ENCODE results near the gene DCAKD. TPM values are rescaled to one million over a fixed set of nuclear protein-coding genes. Genes with fewer than 3 reads are reported as not detected.

The DCAKD gene, protein sequence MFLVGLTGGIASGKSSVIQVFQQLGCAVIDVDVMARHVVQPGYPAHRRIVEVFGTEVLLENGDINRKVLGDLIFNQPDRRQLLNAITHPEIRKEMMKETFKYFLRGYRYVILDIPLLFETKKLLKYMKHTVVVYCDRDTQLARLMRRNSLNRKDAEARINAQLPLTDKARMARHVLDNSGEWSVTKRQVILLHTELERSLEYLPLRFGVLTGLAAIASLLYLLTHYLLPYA
- 46.9 TPM for polyA plus RNA-seq (2013, experiment 1 of 2; ENCODE audit: insufficient read length)
- polyA plus RNA-seq (2013, experiment 2 of 2; ENCODE audit: insufficient read length), result 42.9 TPM

- peak; percentile 98 for DNase-seq
These were observed at the start of gene DCAKD for GRCh38 chr17:45051060-45051719. DCAKD (minus strand) TSS chr17:45051632; CDS start chr17:45034885, 16,747 bp downstream.

GRCh38 chr17:45098869-45099616 lies 47.6 kb upstream of the DCAKD start:
- peak; percentile 71 for DNase-seq

DNA sequence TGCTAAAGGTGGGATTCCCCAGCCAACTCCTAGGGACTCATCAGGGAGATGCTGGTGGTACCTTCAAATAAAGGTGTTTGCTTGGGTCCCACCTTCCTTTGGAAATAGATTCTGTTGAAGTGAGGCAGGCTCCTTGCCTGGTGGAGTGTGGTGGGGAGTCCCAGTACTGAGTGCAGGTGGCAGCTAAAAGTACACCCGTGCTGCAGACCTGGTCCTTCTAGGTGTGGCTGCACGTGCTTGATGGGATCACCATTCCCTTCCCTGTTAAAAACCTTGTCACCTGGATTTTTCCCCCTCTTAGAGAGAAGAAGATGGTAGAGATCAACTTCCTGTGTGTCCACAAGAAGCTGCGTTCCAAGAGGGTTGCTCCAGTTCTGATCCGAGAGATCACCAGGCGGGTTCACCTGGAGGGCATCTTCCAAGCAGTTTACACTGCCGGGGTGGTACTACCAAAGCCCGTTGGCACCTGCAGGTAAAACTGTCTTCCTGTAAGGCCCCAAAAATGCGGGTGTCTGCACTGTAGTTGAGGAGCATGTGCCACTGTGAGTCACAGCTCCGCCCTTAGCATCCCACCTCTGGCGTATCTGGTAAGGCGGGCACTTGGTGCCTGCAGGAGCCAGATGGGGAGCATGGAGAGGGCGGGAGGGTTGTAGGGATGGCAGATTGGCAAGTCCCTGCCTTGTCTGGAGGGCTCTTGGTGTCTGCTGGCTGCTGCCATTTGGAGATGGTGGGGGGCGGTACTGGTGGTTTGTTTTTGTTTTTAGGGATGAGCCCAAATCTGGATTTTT lies 46.8 kb upstream of the DCAKD start:
- no peak for DNase-seq

DNA sequence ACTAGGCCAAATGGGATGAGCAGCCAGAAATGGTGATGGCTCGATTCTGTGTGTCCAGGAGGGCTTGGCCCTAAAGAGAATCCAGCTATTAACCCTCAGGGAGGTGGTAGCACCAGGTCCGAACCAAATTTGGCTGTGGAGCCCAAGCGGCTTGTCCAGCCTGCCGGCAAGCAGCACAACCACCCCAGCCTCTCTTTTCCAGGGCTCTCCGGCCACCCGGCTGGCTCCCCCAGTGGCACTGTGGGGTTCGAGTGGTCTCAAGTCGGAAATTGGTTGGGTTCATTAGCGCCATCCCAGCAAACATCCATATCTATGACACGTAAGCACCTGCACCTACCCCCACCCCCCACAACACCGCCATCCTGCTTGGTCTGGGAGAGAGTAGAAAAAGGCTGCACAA lies 45.5 kb upstream of the DCAKD start:
- no peak for DNase-seq

GRCh38 chr17:45096141-45096540 lies 44.7 kb upstream of the DCAKD start:
- peak; percentile 30 for DNase-seq

DNA sequence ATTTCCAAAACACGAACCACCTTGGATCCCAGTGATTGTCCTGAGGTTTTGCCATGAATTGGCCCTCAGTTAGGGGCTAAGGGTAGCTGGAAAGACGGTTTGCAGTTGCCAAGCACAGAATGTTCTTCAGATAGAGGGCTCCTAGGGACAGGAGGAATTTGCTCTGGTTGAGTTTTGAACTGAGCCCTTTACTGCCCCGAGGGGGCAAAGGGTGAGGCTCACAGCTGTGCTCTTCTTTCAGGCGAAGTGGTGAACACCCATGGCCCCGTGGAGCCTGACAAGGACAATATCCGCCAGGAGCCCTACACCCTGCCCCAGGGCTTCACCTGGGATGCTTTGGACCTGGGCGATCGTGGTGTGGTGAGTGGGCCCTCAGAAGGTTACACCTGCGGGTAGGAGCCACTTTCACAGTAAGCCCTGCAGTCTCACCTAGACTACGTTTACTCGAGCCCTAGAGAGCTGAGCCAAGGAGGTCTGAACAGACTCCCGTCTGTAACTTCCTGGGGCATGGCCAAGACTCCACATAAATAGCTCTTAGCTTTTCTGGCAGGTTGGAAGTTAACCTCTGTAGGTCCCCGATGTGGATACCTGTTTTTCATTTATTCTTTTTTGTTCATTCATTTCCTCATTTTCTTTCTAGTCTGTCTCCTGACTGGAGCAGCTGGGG lies 42.1 kb upstream of the DCAKD start:
- DNase-seq, result no peak

- DNase-seq, result peak; percentile 98
These were observed 41.5 kb upstream of the DCAKD start for GRCh38 chr17:45092911-45093430.

DNA sequence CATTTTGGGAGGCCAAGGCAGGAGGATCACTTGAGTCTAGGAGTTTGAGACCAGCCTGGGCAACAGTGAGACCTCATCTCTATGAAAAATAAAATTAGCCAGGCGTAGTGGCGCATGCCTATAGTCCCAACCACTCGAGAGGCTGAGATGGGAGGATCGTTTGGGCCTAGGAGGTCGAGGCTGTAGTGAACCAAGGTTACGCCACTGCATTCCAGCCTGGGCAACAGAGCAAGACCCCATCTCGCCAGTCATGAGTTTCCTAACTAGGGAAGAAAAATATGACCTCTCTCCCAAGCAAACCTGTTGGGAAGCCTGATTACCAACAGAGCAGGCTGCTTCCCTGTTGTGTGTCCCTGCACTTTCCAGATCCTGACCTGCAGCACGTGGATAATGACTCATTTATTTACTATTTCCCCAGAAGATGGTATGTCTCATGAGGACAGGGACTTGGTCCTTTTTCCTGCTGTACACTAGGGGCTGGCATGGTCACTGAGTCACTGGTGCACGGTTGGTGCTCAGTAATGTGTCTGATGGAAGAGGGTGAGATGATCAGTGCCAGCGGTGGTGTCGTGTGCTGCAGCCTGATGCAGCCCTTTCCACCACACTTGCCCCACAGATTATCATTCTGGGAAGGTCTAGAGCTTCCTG lies 40.5 kb upstream of the DCAKD start:
- DNase-seq, result no peak

- DNase-seq, result no peak
These were observed 39.3 kb upstream of the DCAKD start for GRCh38 chr17:45090711-45091110.

DNA sequence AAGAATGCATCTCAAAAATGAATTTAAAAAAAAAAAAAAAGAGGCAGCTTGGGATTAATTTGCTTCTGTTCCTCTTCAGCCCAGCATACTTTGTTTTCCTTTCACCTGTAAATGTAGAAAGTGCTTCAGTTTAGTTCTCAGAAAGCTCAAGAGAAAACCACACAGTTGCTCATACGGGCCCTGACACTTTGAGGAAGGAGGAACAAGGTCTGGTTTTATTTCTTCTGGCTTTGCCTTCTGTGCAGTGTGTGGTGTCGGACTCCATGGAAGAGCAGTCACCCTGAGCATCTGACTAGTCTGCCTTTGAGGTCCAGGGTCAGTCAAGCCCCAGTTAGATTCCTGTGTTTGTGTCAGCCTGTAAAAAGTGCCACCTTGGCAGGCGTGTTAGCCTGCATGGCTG lies 37.3 kb upstream of the DCAKD start:
- DNase-seq, result no peak

DNA sequence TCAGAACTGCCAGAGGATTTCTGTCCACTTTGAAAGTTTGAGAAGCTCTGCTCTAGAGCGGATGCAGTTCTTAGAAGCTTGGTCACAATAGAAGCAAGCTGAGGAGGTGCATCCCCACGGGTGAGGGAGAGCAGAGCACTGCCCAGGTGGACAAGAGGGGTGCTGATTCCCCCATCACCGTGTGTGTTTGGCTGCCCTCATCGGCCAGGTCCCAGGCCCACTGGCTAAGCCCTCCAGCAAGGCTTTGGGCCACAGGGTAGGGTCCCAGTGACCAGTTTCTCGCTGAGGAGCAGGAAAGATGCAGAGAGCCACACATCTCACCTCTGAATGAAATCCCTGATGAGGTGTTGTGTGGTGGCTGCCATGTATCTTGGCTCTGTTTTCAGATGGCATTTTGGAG lies 36.5 kb upstream of the DCAKD start:
- DNase-seq, result no peak

DNA sequence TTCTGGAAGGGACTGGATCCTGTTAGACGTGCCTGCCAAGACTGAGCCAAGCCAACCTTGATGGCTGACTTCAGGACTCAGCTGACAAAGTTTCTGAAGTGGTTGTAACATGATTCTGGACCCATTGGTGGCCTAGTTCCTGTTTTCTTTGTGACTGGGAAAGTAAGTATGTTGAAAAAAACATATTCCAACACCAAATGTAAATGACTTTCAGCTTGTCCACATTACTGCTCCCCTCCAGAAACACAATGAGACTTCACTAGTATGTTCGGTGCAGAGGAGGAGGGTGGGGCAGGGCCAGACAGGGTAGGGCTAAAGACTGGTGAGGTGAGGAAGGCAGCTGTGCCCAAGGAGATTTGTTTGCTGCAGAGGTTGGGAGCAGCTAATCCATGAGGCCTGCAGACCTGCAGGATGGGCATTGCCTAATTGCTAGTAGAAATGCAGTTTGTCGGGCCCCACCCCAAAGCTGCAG lies 36.1 kb upstream of the DCAKD start:
- DNase-seq, result no peak

DNA sequence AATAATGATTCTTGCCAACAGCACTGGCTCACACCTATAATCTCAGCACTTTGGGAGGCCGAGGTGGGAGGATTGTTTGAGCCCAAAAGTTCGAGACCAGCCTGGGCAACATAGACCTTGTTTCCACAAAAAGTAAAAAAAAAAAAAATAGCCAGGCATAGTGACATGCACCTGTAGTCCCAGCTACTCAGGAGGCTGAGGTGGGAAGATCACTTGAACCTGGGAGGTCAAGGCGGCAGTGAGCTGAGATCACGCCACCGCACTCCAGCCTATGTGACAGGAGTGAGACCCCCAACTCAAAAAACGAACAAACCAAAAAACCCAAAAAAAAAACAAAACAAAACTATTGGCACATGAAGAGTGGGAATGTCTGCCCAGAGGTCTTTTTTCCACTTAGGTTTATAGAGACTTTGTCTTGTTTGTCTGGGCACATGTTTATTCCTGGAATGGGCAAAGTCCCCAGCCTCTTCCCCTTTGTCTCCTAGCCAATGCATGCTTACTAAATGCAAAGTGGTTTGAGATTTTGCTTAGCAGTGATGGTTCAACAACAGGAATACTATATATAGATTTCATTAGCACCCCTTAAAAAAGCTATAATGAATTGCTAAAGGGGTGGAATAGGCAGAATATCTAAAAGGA lies 35.6 kb upstream of the DCAKD start:
- DNase-seq, result no peak

DNA sequence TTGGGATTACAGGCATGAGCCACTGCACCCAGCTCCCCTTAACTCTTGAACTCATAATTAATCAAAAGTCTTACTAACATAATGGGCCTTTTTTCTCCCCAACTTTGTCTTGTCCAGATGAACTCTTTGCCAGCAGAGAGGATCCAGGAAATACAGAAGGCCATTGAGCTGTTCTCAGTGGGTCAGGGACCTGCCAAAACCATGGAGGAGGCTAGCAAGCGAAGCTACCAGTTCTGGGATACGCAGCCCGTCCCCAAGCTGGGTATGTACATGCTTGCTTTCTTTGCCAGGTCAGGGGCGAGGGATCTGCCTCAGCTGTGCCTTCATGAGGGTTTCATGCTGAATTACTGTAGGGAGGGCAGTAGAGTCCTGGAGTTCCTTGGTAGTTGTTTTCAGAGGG lies 35.0 kb upstream of the DCAKD start:
- no peak for DNase-seq

GRCh38 chr17:45081047-45081703 lies 29.7 kb upstream of the DCAKD start:
- no peak for DNase-seq

DNA sequence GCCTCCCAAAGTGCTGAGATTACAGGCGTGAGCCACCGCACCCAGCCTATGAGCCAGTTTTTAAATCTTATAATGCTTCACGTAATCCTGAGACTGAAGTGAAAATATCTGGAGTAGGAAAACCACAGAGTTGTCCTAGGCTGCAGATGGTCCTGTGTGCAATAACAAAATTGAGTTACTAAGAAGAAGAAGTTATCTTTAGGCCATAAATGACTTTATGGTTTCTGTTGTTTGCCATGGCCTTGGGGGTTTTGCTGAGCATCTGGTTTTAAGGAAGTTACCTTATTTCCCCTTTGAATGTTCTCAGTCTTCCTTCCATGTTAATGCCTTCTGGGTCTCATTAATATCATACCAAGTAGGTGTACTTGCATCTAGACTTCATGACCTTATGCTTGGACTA lies 26.2 kb upstream of the DCAKD start:
- no peak for DNase-seq

- DNase-seq, result peak; percentile 98
These were observed 22.1 kb upstream of the DCAKD start for GRCh38 chr17:45073414-45074070.

DNA sequence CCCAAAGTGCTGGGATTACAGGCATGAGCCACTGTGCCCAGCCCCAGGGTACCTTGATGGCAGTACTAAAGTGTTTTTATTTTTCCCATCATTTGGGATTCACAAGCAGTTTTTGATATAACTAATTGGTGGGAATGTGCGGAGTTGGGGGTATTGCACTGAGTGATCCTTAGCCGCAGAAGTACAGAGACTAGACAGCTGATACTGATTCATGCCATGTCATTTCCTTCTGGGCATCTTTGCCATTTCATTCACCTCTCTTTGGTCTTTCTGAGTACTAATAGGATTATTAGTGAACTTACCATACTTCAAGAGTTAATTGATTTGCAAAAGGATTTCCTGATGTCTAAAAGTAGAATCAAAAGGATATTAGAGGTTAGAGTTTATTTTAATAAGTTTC lies 19.4 kb upstream of the DCAKD start:
- DNase-seq, result no peak

DNA sequence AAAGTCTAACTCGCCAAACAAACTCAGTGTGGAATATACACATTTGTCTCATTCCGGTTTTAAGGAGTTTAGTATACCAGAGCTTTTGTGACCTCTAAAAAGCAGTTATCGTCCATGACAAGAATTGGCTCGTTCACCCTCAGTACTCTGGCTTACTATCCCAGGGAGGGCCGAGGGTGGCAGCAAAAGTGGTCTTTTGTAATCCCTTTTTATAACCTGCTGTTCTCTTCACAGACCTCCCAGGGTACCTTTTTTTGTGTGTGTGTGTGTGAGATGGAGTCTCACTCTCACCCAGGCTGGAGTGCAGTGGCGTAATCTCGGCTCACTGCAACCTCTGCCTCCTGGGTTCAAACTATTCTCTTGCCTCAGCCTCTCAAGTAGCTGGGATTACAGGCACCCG lies 18.6 kb upstream of the DCAKD start:
- no peak for DNase-seq

GRCh38 chr17:45067637-45068036 lies 16.2 kb upstream of the DCAKD start:
- no peak for DNase-seq
